Neuron (in vitro differentiated cells): ENCODE measurements around the gene SYAP1.
"Not testable (repeated sequence)": the region's sequence is repeated elsewhere in the genome, so short reads cannot be mapped to it uniquely, and the experiment has no call there.

Source experiments
- H2AFZ ChIP-seq: one replicate; pipeline ENCODE4 v1.6.1; 2013; ENCODE audit warnings: low read depth, mild to moderate bottlenecking, inconsistent platforms, low read length, moderate library complexity
- H3K27me3 ChIP-seq: one replicate; pipeline ENCODE4 v1.6.1; 2013; ENCODE audit warnings: low read length; ENCODE audit not compliant: insufficient read depth
- H3K36me3 ChIP-seq: one replicate; pipeline ENCODE4 v1.6.1; 2013; ENCODE audit warnings: low read length; ENCODE audit not compliant: insufficient read depth
- H3K4me1 ChIP-seq: one replicate; pipeline ENCODE4 v1.6.1; 2013; ENCODE audit warnings: low read length; ENCODE audit not compliant: insufficient read depth
- H3K4me3 ChIP-seq: 2 replicates; pipeline ENCODE4 v1.5.1; 2013; ENCODE audit warnings: mild to moderate bottlenecking, low read length, moderate library complexity
- H3K9me3 ChIP-seq: one replicate; pipeline ENCODE4 v1.6.1; 2013; ENCODE audit warnings: low read length

SYAP1 gene

DNA sequence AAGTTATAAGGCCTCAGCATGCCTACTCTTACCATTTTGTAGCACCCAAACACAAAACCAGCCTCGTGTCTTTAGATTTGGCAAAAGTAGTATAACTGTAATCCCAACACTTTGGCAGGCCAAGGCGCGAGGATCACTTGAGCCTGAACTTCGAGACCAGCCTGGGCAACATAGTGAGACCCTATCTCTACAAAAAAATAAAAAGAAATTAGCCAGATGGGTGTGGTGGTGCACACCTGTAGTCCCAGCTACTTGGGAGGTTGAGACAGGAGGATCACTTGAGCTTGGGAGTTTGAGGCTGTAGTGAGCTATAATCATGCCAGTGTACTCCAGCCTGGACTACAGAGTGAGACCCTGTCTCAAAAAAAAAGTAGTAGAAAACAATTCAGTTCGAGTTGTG is 17.6 kb downstream of the SYAP1 start:
- no peaks in the 10 kb centered on the region for H3K4me1 ChIP-seq
- no peak overlapping the region for H2AFZ ChIP-seq
- H3K4me3 ChIP-seq = no peak overlapping the region

DNA sequence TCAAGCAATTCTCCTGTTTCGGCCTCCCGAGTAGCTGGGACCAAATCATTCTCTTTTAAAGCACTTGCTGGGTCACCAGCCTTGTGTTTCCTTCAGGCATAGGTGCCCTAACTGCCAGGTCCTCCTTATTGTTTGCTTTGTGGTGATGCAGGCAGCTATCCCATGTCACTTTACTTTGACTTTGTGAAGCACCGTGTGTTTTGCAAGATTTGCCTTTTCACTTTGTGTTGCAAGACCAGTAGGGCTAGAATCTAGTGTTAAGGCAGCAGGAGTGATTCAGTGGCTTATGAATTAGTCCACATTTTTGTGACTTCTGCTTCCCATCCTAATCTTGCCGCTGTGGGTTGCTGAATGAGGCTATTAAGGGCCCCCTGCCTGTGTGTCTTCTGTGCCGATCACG is 20.2 kb downstream of the SYAP1 start:
- Histone ChIP-seq H3K4me3 (no peak overlapping the region), H3K4me1 (no peaks in the 10 kb centered on the region), H2AFZ (no peak overlapping the region), H3K36me3 (peaks cover 64% of the 10 kb centered on the region), H3K9me3 (no peaks in the 10 kb centered on the region), H3K27me3 (no peaks in the 10 kb centered on the region)

More for the DNA sequence above, 17.6 kb downstream of the SYAP1 start:
- Histone ChIP-seq H3K36me3 (peaks cover 46% of the 10 kb centered on the region), H3K27me3 (no peaks in the 10 kb centered on the region), H3K9me3 (no peaks in the 10 kb centered on the region)

DNA sequence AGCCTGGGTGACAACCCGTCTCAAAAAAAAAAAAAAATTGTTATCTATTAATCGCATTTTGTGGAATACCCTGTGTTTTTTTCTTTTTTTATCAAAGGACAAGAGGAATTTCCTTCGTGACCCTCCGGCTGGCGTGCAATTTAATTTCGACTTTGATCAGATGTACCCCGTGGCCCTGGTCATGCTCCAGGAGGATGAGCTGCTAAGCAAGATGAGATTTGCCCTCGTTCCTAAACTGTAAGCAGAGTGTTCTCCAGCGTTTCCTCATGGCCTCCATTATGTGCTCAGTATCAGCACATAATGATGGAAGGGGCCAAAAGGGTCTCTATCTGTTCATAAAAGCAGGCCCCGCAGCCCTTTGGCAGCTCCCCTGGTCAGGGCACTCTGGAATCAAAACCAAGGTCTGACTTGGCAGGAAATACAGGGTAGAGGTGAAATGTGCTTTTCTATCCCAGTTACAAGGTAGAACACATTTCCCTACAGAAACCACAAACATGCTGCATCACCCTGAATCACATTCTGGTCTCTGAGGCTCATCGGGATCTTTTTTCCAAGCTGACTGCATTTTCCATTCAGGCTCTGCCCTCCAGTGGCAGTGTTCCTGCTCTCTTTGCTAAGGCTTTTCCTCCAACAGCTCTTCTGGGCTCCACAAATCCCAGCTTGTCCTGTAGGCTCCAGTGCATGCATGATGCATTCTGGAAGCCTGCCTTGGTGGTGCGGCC is 24.4 kb downstream of the SYAP1 start:
- H3K4me3 ChIP-seq = no peak overlapping the region
- peaks cover 57% of the 10 kb centered on the region for H3K36me3 ChIP-seq
- H3K4me1 ChIP-seq = peaks cover 4% of the 10 kb centered on the region
- H2AFZ ChIP-seq = no peak overlapping the region
- no peaks in the 10 kb centered on the region for H3K9me3 ChIP-seq
- no peaks in the 10 kb centered on the region for H3K27me3 ChIP-seq

GRCh38 chrX:16745102-16745501 is 25.7 kb downstream of the SYAP1 start:
- Histone ChIP-seq H3K9me3 (no peaks in the 10 kb centered on the region), H3K27me3 (no peaks in the 10 kb centered on the region), H3K4me1 (peaks cover 4% of the 10 kb centered on the region), H3K4me3 (no peak overlapping the region), H3K36me3 (peaks cover 65% of the 10 kb centered on the region), H2AFZ (no peak overlapping the region)

- H3K9me3 ChIP-seq = no peaks in the 10 kb centered on the region
- H3K27me3 ChIP-seq = no peaks in the 10 kb centered on the region
- H3K4me1 ChIP-seq = peaks cover 4% of the 10 kb centered on the region
- H2AFZ ChIP-seq = no peak overlapping the region
- peaks cover 68% of the 10 kb centered on the region for H3K36me3 ChIP-seq
- H3K4me3 ChIP-seq = no peak overlapping the region
Observed at GRCh38 chrX:16745659-16746058, 26.2 kb downstream of the SYAP1 start.

DNA sequence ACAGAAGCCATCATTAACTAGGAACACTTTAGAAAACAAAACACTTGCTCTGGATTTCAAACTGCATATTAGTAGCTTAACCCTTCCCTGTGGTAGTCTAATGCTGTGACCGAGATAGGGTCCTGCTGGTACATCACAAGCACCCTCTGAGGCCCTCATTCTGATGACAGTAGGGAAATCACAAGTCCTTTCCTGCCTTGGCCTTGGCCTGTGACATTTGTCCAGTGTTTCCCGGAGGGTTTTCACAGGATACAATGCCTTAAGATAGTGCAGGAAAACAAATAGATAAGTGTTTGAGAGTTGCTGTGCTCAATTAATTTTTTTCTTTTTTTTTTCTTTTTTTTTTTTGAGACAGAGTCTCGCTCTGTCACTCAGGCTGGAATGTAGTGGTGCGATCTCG is 29.0 kb downstream of the SYAP1 start:
- Histone ChIP-seq H3K36me3 (peaks cover 63% of the 10 kb centered on the region), H3K9me3 (no peaks in the 10 kb centered on the region), H3K4me3 (no peak overlapping the region), H2AFZ (no peak overlapping the region), H3K27me3 (no peaks in the 10 kb centered on the region), H3K4me1 (peaks cover 4% of the 10 kb centered on the region)

GRCh38 chrX:16750136-16750535 is 30.7 kb downstream of the SYAP1 start:
- H3K4me1 ChIP-seq = peaks cover 4% of the 10 kb centered on the region
- no peak overlapping the region for H3K4me3 ChIP-seq
- H3K36me3 ChIP-seq = peaks cover 60% of the 10 kb centered on the region
- H2AFZ ChIP-seq = no peak overlapping the region
- H3K27me3 ChIP-seq = no peaks in the 10 kb centered on the region
- H3K9me3 ChIP-seq = no peaks in the 10 kb centered on the region

DNA sequence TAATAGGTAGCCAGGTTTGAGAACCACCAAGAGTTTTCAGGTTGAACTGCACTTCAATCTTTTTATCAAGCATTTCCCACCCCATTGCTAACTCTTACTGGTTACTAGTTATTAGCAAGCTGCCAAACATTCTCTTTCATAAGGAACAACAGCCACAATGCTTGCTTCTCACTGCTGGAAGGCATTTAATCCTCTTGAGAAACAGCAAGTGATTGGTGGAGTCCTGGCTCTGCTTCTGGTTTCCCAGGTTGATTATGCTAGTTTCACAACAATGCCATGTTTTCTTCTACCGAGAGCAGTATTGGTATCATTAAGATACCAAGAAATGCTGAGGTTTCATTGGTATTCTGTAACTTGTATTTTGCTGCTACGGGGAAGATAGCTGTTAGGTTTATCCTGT is 34.6 kb downstream of the SYAP1 start:
- H3K4me1 ChIP-seq = no peaks in the 10 kb centered on the region
- peaks cover 61% of the 10 kb centered on the region for H3K36me3 ChIP-seq
- no peaks in the 10 kb centered on the region for H3K9me3 ChIP-seq
- H2AFZ ChIP-seq = no peak overlapping the region
- no peaks in the 10 kb centered on the region for H3K27me3 ChIP-seq
- H3K4me3 ChIP-seq = no peak overlapping the region

DNA sequence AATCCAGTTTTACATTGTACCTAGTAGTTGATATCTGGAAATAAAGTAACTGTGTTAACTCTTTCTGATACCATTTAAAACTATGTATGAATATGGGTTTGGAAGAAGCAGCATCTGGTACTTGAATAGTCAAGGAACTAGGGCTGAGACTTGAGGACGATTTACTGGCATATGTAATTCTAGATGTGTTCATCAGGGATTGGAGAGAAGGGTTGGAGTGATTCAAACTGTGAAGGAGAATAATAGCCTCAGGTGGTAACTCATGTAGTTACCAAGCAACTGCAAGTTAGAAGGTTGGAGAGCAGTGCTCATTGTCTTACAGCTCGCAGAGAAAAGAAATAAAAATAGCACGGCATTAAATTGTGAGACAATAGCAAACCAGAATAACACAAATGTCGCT is 37.3 kb downstream of the SYAP1 start:
- peaks cover 55% of the 10 kb centered on the region for H3K36me3 ChIP-seq
- H3K27me3 ChIP-seq = no peaks in the 10 kb centered on the region
- H3K4me1 ChIP-seq = no peaks in the 10 kb centered on the region
- H3K4me3 ChIP-seq = no peak overlapping the region
- H2AFZ ChIP-seq = no peak overlapping the region
- no peaks in the 10 kb centered on the region for H3K9me3 ChIP-seq

GRCh38 chrX:16761500-16761899 is 42.1 kb downstream of the SYAP1 start:
- not testable (repeated sequence) for H3K27me3 ChIP-seq, H3K9me3 ChIP-seq, H3K4me3 ChIP-seq, H3K4me1 ChIP-seq, H2AFZ ChIP-seq
- H3K36me3 ChIP-seq = peaks cover 32% of the 10 kb centered on the region

- no peak overlapping the region for H2AFZ ChIP-seq
- H3K9me3 ChIP-seq = no peaks in the 10 kb centered on the region
- H3K4me3 ChIP-seq = no peak overlapping the region
- H3K27me3 ChIP-seq = no peaks in the 10 kb centered on the region
- H3K36me3 ChIP-seq = peaks cover 24% of the 10 kb centered on the region
- H3K4me1 ChIP-seq = no peaks in the 10 kb centered on the region
Observed at GRCh38 chrX:16762579-16762978, 43.2 kb downstream of the SYAP1 start.

DNA sequence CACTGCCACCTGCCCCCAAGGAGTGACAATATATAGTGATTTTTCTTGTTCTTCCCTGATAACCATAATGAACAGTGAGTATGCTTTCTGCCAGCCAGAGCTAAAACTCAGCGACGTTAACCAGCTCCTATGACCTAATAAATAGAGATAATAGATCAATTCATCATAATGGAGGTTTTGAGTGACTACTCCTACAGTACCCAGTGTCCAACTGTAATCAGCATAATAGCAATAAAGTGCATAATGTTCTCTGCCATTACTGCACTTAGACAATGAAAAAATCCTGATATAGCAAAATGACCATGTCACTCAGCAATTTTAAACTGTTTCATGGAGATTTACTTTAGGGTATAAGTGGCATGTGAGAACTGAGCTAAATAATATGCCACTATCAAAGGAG is 46.2 kb downstream of the SYAP1 start:
- no peaks in the 10 kb centered on the region for H3K27me3 ChIP-seq
- H3K4me3 ChIP-seq = no peak overlapping the region
- peaks cover 9% of the 10 kb centered on the region for H3K36me3 ChIP-seq
- no peak overlapping the region for H2AFZ ChIP-seq
- H3K9me3 ChIP-seq = no peaks in the 10 kb centered on the region
- H3K4me1 ChIP-seq = no peaks in the 10 kb centered on the region

- H3K36me3 ChIP-seq = no peaks in the 10 kb centered on the region
- H3K4me3 ChIP-seq = no peak overlapping the region
- H3K4me1 ChIP-seq = peaks cover 7% of the 10 kb centered on the region
- H2AFZ ChIP-seq = no peak overlapping the region
- H3K27me3 ChIP-seq = no peaks in the 10 kb centered on the region
- no peaks in the 10 kb centered on the region for H3K9me3 ChIP-seq
Observed at GRCh38 chrX:16770970-16771482, 51.6 kb downstream of the SYAP1 start.
